PFSK-1 (cell line): ENCODE data around the gene C1orf105.

ENCODE experiments used
- POLR2AphosphoS5 ChIP-seq: IDR thresholded peaks from 2 replicates; pipeline ENCODE4 v1.6.1; 2012; ENCODE audit warnings: low read depth, mild to moderate bottlenecking, control low read depth, low read length, moderate library complexity
- TAF1 ChIP-seq: IDR thresholded peaks from 2 replicates; pipeline ENCODE4 v1.6.1; 2012; ENCODE audit warnings: low read length, control low read depth, borderline replicate concordance; ENCODE audit not compliant: insufficient read depth

GRCh38 chr1:172457479-172458130 is 37.1 kb downstream of the C1orf105 start:
- TF ChIP-seq POLR2AphosphoS5 (no peak), TAF1 (no peak)
